ENCODE measurements around the gene PCSK1. TPM values are rescaled to one million over a fixed set of nuclear protein-coding genes. Genes with fewer than 3 reads are reported as not detected.

The PCSK1 gene
- total RNA-seq, 1 experiment from 2014 or later: not detected

DNA sequence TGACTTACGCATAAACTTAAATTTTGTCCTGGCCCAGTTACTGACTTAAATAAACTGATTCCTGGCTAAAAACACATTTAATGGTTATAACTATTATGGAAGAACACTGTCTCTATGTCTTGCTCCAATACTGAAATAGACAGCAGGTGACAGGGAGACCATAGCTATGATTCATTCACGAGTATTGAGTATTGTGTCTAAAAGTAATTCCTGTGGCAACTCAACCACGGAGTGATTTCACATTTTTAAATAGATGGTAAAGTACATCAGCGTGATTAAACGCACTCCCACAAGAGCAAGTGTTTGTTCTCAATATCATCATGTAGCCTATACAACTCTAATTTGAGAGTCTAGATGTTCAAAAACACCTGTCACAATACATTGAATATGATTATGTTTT lies 35.9 kb upstream of the PCSK1 start:
- Histone ChIP-seq H3K27ac (ENCODE audit: low read length) (no peak overlapping the region), H3K4me1 (ENCODE audit: control insufficient read depth, insufficient read depth, low read length) (no peaks in the 10 kb centered on the region), H3K4me3 (ENCODE audit: low read depth in 2 of 2, low read length in 2 of 2) (no peak overlapping the region), H3K9me3 (ENCODE audit: control insufficient read depth, insufficient read depth, low read depth, low read length) (no peaks in the 10 kb centered on the region), H3K27me3 (ENCODE audit: control insufficient read depth, insufficient read depth, low read length) (peaks cover 8% of the 10 kb centered on the region), H3K36me3 (ENCODE audit: control insufficient read depth, insufficient read depth, low read length) (no peaks in the 10 kb centered on the region)
- in situ Hi-C loops (cut with HindIII; ENCODE audit: low pct_unique_long_range_greater_than_20kb, low sequenced_read_pairs) (no loop called here), intact Hi-C loops (cut with micrococcal nuclease; ENCODE audit: unreplicated experiment) (no loop called here)
- DNase-seq (ENCODE audit: low read depth, low spot score): no peak
- BruUV-seq (replicated peaks): no TSS peak
- no peak for ATAC-seq
- ChIA-PET CTCF (no interaction called here), POLR2A (no interaction called here)
- TF ChIP-seq, protein P1, sequence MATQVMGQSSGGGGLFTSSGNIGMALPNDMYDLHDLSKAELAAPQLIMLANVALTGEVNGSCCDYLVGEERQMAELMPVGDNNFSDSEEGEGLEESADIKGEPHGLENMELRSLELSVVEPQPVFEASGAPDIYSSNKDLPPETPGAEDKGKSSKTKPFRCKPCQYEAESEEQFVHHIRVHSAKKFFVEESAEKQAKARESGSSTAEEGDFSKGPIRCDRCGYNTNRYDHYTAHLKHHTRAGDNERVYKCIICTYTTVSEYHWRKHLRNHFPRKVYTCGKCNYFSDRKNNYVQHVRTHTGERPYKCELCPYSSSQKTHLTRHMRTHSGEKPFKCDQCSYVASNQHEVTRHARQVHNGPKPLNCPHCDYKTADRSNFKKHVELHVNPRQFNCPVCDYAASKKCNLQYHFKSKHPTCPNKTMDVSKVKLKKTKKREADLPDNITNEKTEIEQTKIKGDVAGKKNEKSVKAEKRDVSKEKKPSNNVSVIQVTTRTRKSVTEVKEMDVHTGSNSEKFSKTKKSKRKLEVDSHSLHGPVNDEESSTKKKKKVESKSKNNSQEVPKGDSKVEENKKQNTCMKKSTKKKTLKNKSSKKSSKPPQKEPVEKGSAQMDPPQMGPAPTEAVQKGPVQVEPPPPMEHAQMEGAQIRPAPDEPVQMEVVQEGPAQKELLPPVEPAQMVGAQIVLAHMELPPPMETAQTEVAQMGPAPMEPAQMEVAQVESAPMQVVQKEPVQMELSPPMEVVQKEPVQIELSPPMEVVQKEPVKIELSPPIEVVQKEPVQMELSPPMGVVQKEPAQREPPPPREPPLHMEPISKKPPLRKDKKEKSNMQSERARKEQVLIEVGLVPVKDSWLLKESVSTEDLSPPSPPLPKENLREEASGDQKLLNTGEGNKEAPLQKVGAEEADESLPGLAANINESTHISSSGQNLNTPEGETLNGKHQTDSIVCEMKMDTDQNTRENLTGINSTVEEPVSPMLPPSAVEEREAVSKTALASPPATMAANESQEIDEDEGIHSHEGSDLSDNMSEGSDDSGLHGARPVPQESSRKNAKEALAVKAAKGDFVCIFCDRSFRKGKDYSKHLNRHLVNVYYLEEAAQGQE (IDR thresholded peaks at IDR 0.05; ENCODE audit: insufficient read depth in 1 of 2, low read depth in 2 of 2, low read length in 1 of 2): no peak
- TF ChIP-seq CTCF (IDR thresholded peaks at IDR 0.05): no peak
- TF ChIP-seq SIN3A (IDR thresholded peaks at IDR 0.05; ENCODE audit: borderline replicate concordance, insufficient read depth, low read depth, low read length): no peak
- no peak for TF ChIP-seq POLR2AphosphoS5 (IDR thresholded peaks at IDR 0.05; ENCODE audit: low read depth, low read length)
- TF ChIP-seq TCF7L2 (IDR thresholded peaks at IDR 0.05; ENCODE audit: low read depth, low read length): no peak

GRCh38 chr5:96463091-96463490 lies 30.0 kb upstream of the PCSK1 start:
- CTCF ChIA-PET: no interaction called here
- peaks cover 8% of the 10 kb centered on the region for H3K27me3 ChIP-seq (ENCODE audit: control insufficient read depth, insufficient read depth, low read length)
- H3K27ac ChIP-seq (ENCODE audit: low read length): no peak overlapping the region
- BruUV-seq (replicated peaks): no TSS peak
- H3K4me1 ChIP-seq (ENCODE audit: control insufficient read depth, insufficient read depth, low read length): no peaks in the 10 kb centered on the region
- TF ChIP-seq CTCF (IDR thresholded peaks at IDR 0.05) (no peak), SIN3A (IDR thresholded peaks at IDR 0.05; ENCODE audit: borderline replicate concordance, insufficient read depth, low read depth, low read length) (no peak), POLR2AphosphoS5 (IDR thresholded peaks at IDR 0.05; ENCODE audit: low read depth, low read length) (no peak), TCF7L2 (IDR thresholded peaks at IDR 0.05; ENCODE audit: low read depth, low read length) (no peak)
- TF ChIP-seq, protein P1 (IDR thresholded peaks at IDR 0.05; ENCODE audit: insufficient read depth in 1 of 2, low read depth in 2 of 2, low read length in 1 of 2): no peak
- no peak overlapping the region for H3K4me3 ChIP-seq (ENCODE audit: low read depth in 2 of 2, low read length in 2 of 2)
- ATAC-seq (no peak), DNase-seq (ENCODE audit: low read depth, low spot score) (no peak)
- in situ Hi-C loops (cut with HindIII; ENCODE audit: low pct_unique_long_range_greater_than_20kb, low sequenced_read_pairs): no loop called here
- intact Hi-C loops (cut with micrococcal nuclease; ENCODE audit: unreplicated experiment): no loop called here
- H3K9me3 ChIP-seq (ENCODE audit: control insufficient read depth, insufficient read depth, low read depth, low read length): no peaks in the 10 kb centered on the region
- POLR2A ChIA-PET: no interaction called here
- H3K36me3 ChIP-seq (ENCODE audit: control insufficient read depth, insufficient read depth, low read length): no peaks in the 10 kb centered on the region

All from Panc1 (cell line).